ENCODE measurements around the gene FAM107B.

DNA sequence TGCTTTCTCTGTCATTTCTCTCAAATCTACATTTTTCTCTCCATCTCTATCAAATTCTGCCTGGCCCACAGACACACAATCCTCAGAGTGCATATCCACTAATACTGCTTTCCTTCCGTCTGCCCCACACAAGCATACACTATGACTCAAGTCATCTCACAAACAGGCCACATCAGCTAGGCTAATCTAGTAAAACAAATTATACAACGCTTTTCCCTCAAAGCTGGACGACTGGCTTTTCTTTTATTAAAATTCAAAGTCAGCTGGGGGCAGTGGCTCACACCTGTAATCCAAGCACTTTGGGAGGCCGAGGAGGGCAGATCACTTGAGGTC, 161.1 kb downstream of the FAM107B start:
- TF ChIP-seq RAD21 (IDR thresholded peaks at IDR 0.05 in 1 of 2, conservative IDR thresholded peaks at IDR 0.05 in 1 of 2; ENCODE audit: low read depth in 2 of 2, low read length in 2 of 2), result no peak
- no peak for TF ChIP-seq EP300 (IDR thresholded peaks at IDR 0.05; ENCODE audit: borderline replicate concordance in 1 of 2, low read depth in 2 of 2, low read length in 2 of 2)
- no peak for TF ChIP-seq RBBP5 (IDR thresholded peaks at IDR 0.05; ENCODE audit: borderline replicate concordance, low read depth, low read length)
- no peak for TF ChIP-seq EZH2 (IDR thresholded peaks at IDR 0.05; ENCODE audit: low read depth, low read length, severe bottlenecking)
- TF ChIP-seq, protein P1, sequence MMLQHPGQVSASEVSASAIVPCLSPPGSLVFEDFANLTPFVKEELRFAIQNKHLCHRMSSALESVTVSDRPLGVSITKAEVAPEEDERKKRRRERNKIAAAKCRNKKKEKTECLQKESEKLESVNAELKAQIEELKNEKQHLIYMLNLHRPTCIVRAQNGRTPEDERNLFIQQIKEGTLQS (IDR thresholded peaks at IDR 0.05; ENCODE audit: insufficient read depth, low read depth, low read length), result no peak
- TF ChIP-seq, protein P2, sequence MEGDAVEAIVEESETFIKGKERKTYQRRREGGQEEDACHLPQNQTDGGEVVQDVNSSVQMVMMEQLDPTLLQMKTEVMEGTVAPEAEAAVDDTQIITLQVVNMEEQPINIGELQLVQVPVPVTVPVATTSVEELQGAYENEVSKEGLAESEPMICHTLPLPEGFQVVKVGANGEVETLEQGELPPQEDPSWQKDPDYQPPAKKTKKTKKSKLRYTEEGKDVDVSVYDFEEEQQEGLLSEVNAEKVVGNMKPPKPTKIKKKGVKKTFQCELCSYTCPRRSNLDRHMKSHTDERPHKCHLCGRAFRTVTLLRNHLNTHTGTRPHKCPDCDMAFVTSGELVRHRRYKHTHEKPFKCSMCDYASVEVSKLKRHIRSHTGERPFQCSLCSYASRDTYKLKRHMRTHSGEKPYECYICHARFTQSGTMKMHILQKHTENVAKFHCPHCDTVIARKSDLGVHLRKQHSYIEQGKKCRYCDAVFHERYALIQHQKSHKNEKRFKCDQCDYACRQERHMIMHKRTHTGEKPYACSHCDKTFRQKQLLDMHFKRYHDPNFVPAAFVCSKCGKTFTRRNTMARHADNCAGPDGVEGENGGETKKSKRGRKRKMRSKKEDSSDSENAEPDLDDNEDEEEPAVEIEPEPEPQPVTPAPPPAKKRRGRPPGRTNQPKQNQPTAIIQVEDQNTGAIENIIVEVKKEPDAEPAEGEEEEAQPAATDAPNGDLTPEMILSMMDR (IDR thresholded peaks at IDR 0.05; ENCODE audit: control extremely low read depth in 1 of 3, insufficient read depth in 1 of 3, low read depth in 1 of 3, low read length in 3 of 3), result no peak
- TF ChIP-seq TCF12 (IDR thresholded peaks at IDR 0.05; ENCODE audit: low read depth, low read length), result no peak

All from H1 (cell line).